Activated T-cell treated with anti-CD3 and anti-CD28 coated beads for 24 hours (primary cell): ENCODE measurements around the gene CYP2R1.

Experiments
- DNase-seq: peaks from one replicate; pipeline ENCODE4 v3.0.0-alpha.2; 2020; ENCODE audit warnings: low read depth

The CYP2R1 gene, protein sequence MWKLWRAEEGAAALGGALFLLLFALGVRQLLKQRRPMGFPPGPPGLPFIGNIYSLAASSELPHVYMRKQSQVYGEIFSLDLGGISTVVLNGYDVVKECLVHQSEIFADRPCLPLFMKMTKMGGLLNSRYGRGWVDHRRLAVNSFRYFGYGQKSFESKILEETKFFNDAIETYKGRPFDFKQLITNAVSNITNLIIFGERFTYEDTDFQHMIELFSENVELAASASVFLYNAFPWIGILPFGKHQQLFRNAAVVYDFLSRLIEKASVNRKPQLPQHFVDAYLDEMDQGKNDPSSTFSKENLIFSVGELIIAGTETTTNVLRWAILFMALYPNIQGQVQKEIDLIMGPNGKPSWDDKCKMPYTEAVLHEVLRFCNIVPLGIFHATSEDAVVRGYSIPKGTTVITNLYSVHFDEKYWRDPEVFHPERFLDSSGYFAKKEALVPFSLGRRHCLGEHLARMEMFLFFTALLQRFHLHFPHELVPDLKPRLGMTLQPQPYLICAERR

DNA sequence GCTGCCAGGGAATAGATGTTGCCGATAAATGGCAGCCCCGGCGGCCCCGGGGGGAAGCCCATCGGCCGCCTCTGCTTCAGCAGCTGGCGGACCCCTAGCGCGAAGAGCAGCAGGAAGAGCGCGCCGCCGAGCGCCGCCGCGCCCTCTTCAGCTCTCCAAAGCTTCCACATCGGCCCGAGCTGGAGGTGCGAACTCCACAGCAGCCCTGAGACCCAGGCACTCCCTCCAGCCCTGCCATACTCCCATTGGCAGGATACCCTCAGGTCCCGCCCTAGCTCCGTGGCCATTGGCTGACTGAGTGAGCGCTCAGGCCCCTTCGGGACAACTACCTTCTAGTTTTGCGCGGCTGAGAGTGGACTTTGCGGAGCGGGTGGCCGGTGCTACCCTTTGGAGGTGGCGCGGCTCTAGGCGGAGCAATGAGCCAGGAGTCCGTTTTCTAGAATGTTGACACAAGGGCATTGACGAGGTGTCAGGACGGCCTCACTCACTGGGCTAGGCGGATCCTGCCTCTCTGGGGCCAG is at the start of gene CYP2R1:
Gene CYP2R1, minus strand, starts transcription at position 196 of the 521 bp plus-strand sequence. Its CDS starts 26 bp downstream, at position 170.
- DNase-seq: peak; percentile 85

DNA sequence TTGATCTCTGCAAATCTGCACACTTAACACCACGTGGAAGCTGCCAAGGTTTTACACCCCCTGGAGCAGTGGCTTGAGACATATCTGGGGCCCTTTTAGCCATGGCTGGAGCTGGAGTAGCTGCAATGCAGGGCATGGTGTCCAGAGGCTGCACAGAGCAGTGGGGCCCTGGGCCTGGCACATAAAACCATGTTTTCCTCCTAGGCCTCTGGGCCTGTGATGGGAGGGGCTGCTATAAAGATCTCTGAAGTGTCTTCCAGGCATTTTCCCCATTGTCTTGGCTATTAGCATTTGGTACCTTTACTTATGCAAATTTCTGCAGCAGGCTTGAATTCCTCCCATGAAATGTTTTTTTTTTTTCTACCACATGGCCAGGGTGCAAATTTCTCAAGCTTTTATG is 46.9 kb upstream of the CYP2R1 start:
- no peak for DNase-seq

DNA sequence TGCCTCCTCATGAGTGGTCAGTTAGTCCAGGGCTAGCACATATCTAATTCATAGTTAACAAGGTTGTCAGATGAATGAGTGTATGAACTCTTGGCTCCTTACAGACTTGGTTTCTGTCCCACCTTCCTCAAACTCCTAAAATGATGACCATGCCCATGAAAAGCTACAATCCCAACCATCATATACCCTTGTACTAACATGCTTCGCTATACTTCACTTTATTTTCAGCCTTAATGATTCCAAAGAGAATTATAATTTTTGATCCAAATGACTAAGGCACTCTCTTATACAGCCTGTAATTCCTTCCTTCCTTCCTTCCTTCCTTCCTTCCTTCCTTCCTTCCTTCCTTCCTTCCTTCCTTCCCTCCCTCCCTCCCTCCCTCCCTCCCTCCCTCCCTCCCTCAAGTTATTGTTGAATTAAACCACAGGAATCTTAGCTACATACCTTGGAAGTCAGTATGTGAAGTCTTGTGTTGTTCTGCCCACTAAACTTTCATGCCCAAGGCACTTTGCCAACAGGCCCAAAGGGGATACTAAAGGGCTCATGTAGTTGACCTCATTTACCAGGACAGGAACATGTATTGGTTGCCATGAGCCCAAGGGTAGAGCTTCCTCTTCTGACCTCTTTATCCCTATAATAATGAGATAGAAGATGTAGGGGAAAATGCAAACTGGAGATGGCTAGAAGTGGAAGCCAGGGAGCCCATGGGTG is 42.8 kb upstream of the CYP2R1 start:
- DNase-seq: no peak

DNA sequence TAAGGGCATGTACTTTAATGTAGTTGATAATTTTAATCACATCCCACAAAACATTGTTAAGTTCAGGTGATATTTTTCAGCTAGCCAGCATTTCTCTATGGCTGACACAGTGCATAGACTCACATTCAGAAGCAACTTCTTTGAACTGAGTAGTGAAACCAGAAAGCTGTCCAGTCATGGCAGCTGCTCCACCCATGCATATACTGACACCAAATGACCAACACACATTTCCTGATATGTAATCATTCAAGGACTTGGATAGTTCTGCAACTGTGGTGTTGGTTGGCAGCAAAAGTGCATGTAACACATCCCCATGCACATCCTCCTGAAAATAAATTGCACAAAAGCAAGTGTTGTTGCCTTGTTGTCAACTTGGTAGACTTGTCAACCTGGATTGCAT is 40.4 kb upstream of the CYP2R1 start:
- no peak for DNase-seq

DNA sequence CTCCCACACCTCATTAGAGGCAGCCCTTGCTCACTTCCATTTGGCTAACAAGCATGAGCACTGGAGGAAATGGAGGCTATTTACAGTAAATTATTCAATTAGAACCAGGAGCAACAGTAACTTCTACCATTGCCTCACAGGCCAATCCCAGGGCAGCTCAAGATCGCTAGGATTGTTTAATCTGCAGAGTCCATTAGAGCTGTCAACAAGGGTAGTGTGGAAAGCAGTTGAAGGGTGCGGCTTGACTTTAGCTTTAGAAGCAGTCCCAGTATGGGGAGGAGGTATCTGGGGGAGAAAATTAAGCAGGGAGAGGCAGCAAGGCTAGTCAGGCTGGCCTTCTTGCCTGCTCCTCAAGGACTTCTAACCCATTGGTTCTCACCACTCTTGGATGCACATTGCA is 38.3 kb upstream of the CYP2R1 start:
- DNase-seq: no peak

DNA sequence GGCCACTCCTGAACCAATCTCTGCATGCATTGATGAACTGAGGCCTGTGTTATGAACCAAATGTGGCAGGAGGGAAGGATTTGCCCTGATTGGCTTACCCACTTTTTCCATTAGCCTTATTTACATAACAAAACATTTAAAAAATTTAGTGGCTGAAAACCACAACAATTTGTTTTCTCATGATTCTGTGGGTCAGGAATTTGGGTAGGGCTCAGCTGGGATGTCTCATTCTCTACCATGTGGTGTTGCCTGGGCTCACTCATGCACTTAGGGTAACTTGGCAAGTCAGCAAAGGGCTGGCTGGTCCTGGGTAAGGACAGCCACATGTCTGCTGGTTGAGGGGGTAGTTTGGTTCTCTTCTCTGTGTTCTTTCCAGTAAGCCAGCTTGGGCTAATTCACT is 35.1 kb upstream of the CYP2R1 start:
- no peak for DNase-seq

DNA sequence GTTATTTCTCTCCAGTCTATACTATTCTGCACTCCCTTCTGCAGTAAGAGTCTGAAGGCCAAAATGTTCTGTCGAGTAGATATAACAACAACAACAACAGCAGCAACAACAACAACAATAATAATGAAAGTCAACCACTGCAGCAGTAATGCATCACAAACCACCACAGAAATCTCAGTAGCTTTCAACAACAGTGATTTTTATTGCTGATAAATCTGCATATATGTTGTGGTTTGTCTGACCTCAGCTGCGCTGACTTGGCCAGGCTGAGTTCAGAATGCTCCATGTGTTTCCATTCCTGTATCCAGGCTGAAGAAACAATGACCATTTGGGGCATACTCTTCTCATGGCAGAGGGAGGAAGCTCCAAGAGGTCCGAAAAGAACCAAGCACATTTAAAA is 32.3 kb upstream of the CYP2R1 start:
- DNase-seq: no peak

DNA sequence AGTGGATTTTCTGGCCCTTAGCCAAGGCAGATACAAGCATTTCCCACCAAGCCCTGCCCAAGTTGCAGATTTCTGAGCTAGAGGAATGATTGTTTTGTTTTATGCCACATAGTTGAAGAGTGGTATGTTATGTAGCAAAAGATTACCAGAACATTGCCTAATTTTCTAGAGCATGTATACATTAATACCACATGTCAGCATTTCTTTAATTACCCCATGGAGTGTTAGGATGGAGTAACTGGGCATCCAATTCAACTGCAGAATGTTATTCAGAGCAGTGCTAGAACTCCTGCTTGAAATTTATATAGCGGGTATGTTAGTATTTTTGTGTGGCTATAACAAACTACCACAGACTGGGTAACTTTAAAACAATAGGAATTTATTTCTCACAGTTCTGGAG is 24.4 kb upstream of the CYP2R1 start:
- no peak for DNase-seq

DNA sequence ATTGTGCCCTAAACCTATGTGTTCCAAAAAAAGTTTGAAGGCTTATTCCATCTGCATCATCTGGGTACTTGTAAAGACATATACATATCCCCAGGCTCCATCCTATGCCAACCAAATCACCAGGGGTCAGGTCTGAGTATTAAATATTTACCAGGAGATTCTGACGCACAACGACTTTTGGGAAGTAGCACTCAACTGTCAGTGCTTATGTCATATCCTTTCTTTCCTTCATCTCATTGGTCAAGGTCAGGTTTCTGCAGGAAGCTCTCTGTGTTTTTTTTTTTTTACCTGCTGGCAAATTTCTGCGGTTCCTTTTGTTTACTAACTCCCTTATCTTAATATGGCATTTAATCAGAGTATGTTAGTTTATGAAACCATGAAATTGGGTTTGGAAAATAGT is 22.5 kb upstream of the CYP2R1 start:
- no peak for DNase-seq

DNA sequence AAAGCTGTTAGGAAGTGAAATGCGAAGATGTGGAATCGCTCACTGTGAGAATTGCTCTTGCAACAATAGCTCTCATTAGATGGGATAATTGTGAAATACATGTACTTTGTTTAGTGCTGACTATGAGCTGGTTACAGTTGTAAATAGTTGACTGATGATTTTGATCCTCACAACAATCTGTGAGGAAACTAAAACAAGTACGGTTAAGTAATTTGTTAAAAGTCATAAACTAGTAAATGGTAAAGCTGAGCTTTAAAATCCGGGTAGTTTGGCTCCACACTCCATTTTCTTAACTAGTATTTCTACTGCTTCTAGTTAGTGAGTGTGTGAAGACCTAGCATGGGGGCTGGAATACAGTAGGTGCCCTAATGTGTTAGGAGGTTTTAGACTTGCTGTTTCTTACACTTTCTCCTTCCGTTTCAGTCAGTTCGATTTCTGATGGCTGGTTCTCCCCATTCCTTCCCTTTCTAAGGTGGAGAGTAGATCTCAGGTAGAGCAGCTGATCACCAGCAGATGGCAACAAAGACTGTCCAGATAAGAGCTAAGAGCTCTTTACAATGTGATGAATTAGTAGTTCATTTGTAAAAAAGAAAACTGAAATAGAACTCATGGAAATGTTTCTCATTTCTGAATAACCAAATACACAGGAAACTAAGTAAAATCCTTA is 16.3 kb upstream of the CYP2R1 start:
- DNase-seq: no peak

DNA sequence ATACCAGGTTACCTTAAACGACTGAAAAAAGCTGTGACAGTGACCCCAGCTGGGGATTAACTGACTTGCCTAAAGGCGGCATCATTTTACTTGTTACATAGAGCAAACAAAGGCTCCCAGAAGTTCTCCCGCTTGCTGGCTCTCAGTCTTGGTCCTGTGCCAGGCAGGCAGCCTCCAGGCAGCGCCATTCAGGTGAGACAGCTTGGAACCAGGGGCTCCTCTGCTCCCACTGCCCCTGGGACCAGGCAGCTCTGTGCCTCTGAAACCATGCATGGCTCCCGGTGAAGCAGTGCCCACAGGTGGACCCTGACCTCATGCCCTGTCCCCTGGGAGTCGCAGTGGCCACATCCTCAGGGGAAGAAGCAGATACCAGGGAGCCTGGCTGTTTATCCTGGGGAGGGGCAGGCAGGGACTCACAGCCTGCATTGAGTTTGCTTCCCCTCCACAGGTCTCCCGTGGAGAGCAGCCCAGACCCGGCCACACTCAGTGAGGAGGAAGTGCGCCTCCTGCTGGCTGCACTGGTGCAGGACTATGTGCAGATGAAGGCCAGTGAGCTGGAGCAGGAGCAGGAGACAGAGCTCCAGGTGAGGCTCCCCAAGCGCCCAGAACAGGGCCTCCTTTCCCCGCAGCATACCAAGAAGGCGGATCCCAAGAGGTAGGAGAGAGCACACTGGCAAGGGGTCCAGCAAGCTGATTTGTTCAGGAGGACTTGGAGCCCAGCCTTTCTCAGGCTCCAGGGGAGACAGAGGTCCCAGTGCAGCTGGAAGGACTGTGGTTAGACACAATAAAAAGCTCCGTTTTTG is 15.6 kb upstream of the CYP2R1 start:
- peak; percentile 75 for DNase-seq

DNA sequence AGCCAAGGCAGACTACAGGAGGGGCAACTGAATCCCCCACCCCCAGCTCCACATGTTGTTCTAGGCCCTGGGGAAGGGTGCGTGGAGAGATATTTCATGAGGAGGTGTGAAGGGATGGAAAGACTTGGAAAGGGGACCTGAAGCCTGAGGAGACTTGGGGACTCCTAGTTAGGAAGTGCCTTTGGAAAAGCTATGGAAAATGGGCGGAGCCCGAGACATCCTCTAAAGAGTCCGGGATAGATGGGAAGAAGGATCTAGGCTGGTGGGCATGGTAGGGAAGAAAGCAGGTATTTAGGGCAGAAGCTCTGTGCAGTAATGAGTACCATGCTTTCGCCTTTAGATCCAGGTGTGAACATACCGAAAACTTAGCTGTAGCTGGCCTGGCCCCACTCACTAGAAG is 15.0 kb upstream of the CYP2R1 start:
- no peak for DNase-seq

DNA sequence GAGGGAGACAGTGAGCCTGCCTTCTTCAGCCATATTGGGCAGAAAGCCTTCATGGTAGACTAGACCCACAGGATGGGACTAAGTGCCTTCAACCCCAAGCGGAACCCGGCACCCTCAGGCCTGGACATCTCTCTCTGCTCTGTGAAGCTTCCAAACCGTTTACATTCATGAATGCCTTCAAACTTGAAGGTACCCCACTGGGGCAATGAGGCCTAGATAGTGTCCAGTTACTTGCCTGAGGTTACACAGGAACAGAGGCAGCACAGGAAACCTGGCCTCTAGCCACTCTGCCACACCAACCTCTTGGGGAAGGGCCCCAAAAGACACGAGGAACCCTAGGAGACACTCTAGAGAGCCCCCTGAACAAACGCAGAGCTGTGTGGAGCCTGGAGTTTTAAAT is 14.5 kb upstream of the CYP2R1 start:
- DNase-seq: no peak

DNA sequence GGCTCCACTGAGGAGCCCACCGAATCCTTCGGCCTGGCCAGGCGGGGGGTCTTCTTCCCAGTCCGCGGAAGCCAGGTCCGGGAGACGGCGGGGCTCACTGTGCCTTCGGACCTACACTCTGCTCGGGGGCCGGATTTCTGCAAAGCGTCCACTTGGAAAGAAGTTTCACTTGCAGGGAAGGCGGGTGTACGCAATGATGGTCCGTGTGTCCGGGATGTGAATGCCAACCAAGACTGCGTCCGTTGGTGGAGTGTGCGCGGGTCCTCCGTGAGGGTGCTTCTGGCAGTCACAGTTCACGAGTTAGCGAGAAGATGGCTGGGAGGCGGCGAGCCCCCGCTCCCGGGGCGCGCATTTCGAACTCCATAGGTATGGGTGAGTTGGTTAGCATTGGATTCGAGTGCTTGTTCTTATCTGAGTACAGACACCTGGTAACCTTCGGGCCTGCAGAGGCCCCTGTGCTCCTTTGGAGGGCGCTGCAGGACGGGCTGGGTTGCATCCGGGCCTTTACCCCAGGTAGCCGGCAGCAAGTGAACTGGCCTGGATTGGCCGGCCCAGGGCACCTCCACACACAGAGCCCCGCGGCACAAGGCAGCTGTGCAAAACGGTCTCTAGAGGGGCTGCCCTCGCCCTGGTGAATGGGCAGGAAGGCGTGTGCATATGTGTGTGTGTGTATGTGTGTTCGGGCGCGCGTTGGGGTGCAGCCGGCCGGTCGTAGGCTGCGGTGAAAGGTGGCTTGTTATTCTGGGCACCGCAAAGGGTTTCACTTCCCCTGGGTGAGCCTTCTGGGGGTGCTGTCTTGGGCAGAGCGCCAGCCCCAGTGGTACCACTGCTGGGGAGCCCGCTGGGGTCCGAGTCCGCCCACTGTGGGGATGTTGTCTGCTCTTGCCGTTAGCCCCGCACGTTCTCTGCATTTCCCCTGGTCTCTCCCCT is 13.3 kb upstream of the CYP2R1 start:
- peak; percentile 49 for DNase-seq

DNA sequence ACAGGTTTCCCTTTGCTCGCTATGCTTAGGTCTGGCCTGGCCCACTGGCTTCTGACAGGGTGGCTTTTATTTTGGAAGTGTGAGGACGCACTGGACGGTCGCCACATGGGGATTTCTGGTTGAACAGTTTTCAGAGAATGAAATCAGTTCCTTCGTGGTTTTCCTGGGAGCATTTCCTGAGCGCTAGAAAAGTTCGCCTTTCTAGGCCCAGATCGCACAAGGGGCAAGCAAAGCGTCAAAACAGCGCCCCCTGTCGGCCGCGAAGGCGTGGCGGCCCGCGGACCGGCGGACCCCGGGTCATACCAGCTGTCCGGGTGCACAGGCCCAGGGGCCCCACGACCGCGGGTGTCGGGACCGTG is 12.7 kb upstream of the CYP2R1 start:
- DNase-seq: peak; percentile 74

DNA sequence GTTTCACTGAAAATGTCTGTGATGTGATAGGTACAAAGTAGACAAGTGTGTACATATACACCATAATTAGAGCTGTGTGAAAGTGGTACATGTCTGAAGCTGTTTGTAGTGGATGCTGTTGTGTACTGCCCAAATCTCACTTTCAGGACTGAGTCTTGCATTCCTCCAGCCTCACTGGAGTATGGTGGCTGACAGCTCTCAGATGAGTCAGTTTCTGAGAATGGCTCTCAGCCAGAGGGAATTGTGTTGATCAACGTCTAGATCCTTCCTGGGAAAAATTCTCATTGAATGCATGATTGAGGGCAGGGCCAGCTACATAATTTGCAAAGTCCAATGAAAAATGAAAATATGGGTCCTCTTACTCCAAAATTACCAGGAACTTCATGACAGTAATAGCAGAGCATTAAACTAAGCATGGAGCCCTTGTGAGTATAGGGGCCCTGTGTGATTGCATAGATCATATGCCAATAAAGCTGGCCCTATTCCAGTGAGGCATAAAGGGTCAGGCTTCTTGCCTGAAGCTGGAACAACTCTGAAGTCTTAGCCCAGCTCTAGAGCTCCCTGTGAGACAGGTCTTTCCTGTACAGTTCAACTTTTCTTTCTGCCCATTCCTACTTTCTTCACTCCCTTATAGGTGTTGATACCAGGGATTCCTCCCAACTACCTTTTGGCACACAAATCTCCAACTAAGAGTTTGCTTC is 10.8 kb upstream of the CYP2R1 start:
- DNase-seq: no peak

DNA sequence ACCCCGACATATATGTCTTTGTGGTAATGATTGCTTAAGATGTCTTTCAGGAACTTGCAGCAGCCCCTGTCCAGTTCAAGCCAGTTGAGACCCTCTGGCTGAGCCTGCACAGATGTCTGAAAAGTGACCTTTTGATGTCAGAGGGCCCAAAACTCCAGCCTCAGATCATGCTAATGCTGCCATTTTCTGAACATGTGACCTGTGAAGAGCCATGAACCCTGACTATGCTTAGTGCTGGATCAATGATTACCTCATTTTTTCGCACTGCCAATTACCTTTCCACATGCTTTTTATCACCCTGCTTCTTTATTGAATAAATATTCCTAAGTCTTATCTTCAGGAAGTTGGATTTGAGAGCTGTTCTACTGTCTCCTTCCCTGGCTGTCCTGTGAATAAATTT is 6.9 kb upstream of the CYP2R1 start:
- no peak for DNase-seq

DNA sequence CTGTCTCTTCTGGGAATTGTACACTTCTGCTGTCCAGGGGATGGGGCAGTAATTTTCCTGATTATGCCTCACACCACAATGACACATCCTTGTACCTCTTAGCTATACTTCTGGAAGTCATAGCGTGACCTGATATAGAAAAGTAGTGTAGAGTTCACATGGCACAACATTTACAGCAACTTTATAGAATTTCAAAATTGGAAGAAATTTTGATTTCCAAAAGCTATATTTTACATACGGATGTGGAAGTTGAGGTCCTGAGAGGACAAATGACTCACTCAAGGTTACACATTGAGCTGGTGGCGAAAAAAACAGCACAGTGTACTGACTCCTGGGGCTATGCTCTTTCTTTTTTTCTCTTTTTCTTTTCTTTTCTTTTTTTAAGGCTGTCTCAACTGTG is 6.3 kb upstream of the CYP2R1 start:
- no peak for DNase-seq

DNA sequence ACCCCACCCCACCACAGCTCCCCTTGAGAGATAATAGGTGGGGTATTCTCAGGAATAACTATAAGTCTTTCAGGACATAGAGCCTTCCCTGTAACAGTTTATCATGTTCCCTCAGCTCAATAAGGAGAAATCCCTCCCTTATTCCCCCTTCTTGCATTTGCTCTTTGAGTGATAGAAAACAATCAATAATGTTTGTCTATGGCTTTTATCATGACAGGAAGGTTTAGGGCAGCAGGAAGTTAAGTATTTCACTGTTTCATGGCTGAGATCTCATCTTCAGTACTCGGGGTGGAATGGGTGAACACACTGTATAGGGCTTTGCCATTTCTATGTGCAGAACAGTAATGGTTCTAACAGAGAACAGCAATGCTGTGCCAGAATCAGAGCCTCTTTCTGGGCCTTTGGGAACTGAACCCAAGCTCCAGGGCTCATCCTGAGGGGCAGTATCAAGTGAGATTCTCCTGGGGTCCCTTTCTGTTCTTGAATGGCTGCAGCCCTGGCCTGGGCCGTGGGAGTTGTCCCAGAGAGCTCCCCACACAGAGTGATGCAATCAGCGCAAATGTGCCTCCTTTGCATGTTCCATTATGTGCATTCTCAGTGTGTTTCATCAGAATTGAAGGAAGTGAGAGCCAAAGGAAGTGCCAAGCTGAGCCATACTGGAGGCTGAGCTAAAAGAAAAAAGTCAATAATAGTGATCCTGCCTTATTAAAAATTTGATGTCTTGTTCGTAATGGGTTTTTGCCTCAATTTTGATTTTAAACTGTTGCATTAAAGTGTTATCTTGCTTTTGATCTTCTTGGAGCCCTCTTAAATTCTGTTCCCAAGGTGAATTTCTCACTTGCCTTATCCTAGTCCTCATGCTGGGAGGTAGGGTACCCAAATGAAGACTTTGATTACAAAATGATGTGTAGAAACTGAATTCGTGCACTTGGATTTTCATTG is 2.9 kb upstream of the CYP2R1 start:
- no peak for DNase-seq
